ENCODE measurements around the gene NSG1.

The NSG1 gene

DNA sequence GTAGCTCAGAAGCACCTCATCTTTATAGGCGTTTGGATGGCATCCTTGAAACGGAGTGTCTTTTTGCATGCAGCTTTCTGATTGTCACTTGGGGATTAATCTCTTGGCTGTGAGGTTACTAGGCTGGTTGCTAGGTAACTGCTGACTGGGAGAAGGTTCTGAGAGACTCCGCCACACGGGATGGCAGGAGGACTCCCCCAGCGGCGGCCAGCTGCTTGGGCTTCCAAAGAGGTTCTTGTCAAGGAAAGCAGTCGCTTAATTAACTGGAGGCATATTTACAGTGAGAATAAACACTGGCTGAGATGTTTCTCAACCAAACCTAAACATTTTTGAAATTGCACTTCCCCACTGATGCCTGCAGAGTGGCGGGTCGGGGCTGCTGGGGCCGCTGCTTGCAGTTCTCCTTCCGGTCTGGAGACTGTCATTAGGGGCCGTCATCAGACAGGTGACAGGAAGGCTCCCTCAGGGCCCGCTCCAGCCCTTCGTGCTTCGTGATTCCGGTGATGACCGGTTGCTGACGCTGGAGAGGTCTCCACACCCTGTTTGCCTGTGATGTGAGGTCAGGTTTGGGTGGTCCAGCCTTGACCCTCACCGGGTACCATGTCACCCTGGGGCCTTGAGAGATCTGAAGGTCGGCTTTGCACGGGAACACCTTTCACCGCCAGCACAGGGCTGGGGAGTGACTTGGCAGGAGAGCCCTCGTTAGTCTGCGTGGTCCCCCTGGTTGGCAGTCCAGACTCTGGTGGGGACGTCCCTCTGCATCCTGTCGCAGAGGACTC, 9.1 kb downstream of the NSG1 start:
- DNase-seq (ENCODE audit: low read depth, low spot score) = no peak

GRCh38 chr4:4396628-4397440, 9.9 kb downstream of the NSG1 start:
- DNase-seq (ENCODE audit: low read depth, low spot score) = no peak

- no peak for DNase-seq (ENCODE audit: low read depth, low spot score)
Measured at GRCh38 chr4:4397441-4397819, 10.5 kb downstream of the NSG1 start.

GRCh38 chr4:4398430-4398829, 11.5 kb downstream of the NSG1 start:
- no peak for DNase-seq (ENCODE audit: low read depth, low spot score)

GRCh38 chr4:4401036-4401435, 14.1 kb downstream of the NSG1 start:
- no peak for DNase-seq (ENCODE audit: low read depth, low spot score)

DNA sequence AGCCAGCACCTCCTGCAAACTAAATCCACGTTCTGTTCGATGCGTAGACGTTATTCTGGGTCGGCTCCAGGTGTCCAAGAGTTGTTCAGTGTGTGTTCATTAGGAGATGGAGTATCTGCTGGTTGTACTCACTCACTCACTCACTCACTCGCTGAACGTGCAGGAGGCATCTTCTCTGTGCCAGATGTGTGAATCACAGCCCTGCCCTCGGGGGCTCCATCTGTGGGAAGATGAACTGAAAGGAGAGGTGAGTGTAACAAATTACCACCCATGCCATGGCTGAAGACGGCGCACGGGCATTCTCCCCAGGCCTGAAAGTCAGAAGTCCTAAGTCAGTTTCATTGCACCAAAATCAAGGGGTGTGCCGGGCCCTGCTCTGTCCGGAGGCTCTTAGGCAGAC, 16.1 kb downstream of the NSG1 start:
- no peak for DNase-seq (ENCODE audit: low read depth, low spot score)

DNA sequence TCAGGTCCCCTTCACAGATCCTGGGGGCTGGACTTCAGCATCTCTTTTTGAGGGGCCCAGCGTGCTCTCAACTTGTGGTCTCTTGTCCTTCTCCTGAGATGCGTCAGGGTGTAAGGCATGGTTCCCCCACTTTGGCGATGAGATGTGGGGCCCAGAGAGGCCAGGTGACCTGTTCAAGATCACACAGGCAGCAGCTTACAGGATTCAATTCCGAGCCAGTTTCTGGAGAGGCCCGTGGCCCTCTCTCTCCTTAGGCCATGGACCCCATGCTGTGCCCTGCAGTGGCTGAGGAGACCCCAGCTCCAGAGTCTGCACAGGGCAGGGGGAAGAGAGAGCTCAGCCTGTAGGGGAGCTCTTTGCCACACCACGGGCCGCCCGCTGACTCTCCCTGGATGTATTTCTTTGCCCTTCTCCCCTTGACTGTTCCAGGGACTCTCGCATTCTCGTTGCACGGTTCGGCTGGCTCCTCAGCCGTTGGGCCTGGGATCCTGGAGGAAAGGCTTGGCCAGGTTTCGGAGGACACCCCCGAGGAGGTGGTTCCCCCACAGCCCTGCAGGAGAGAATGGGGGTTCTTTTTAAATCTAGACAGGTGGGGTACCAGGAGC, 18.6 kb downstream of the NSG1 start:
- no peak for DNase-seq (ENCODE audit: low read depth, low spot score)

- no peak for DNase-seq (ENCODE audit: low read depth, low spot score)
Measured at GRCh38 chr4:4406455-4407298, 19.8 kb downstream of the NSG1 start.

- no peak for DNase-seq (ENCODE audit: low read depth, low spot score)
Measured at GRCh38 chr4:4407299-4408131, 20.6 kb downstream of the NSG1 start.

- no peak for DNase-seq (ENCODE audit: low read depth, low spot score)
Measured at GRCh38 chr4:4408132-4408523, 21.2 kb downstream of the NSG1 start.

DNA sequence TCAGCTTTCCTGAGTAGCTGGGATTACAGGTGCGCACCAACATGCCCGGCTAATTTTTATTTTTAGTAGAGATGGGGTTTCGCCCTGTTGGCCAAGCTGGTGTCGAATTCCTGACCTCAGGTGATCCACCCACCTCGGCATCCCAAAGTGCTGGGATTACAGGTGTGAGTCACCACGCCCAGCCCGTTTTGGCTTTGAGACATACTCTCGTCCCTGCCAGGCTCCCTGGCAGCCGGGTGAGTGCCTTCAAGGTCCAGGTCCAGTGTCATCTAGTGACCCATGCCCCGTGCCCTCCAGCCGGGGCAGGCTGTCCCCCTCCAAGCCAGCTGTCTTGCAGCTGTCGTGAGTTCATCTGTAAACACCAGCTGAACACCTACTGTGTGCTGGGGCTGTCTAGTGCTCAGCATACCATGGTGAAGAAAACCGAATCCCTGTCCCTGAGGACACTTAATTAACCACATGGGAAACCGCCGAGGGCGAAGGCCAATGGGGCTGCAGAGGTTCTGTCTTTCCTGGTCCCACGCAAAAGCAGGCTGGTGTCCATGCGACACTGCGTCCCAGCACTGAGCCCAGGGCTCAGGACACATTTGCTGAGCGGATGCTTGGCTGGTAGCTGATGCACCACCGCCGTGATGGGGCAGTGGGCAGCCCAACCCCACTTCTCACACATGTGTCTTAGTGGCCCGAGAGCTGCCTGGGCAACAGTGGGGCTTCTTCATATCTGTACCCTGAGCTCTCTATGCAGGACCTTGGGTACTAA, 21.9 kb downstream of the NSG1 start:
- DNase-seq (ENCODE audit: low read depth, low spot score) = no peak

DNA sequence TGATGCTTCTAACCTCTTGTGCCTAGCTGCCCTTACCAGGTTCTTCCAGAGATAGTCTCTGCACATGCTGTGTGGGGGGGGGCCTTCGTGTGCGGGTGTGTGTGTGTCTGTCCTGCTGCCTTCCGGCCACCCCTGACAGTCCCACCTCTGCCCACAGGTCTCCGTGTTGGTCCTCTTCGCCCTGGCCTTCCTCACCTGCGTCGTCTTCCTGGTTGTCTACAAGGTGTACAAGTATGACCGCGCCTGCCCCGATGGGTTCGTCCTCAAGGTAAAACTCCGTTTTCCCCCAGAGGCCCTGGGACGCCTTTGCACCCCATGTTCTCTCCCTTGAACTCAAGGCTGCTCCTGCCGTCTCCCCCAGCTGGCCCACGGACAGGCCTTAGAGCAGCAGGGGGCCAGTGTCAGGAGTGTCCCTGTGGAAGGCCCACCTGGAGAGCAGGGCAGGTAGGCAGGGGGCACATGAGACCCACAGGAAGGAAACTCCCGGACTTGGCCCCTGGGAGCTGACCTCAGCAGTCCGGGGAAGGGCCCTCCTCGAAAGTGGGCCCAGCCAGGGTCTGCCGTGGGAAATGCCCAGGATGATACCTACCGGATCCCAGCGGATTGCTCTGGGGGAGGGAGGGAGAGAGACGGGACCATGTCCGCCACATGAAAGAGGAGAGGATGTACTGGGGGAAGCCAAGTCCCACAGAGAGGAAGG, 22.7 kb downstream of the NSG1 start:
- no peak for DNase-seq (ENCODE audit: low read depth, low spot score)

DNA sequence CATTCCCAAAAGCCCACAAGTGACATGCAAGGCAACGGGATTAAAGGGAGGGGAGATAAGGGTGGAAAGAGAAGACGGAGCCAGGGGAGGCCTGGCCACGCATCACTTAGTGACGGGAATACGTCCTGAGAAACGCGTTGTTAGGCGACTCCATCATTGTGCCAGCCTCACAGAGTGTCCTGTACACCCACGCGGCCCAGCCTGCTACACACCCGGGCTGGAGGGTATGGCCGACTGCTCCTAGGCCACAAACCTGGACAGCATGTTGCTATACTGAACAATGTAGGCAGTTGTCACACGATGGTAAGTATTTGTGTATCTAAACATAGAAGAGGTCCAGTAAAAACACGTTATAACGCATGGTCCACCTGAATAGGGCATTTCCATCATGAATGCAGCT, 23.4 kb downstream of the NSG1 start:
- DNase-seq (ENCODE audit: low read depth, low spot score) = no peak

DNA sequence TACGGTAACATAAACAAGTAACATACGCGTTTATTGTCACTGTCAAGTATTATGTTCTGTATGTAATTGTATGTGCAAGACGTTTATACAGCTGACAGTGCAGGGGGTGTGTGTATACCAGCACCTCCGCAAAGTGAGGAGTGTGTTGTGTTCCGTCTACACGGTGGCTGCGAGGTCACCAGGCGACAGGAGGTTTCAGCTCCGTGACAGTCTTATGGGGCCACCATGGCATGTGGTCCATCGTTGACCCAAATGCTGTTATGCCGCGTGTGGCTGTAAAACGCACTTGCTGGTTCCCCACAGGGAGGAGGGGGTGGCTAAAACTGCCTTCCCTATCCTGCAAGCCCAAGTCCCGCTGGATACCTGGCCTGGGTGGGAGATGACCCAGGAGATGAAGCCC, 25.0 kb downstream of the NSG1 start:
- DNase-seq (ENCODE audit: low read depth, low spot score) = no peak

DNA sequence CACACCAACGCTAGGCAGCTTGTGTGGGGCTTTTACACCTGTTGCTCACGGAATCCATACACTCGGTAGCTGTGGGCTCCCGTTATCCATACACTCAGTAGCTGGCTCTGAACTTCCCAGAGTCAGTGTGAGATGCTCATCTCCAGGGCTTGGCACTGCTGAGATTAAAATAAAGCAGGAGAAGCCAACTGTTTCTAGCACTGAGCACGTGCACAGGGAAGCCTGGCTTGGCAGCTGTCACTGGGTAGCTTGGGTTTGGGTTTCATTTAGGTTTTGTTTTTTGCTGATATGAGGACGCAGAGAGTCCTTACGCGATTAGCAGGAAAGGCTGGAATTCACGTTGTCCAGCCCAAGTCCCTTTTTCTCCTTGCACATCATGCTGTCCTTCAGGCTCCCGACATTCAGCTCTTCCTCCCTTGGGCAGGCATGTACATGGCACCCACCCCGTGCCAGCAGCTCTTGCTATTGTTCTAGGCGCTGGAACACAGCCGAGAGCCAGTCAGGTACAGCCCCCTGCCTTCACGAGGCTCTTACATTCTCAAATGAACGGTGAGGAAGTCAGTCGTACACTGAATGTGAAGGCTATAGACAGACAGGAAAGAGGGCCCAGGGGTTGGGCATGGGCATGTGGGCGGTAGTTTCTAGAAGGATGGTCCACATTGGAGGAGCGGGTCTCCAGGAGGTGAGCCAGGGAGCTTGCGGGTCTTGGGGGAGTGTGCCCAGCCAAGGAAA, 25.9 kb downstream of the NSG1 start:
- DNase-seq (ENCODE audit: low read depth, low spot score) = no peak

DNA sequence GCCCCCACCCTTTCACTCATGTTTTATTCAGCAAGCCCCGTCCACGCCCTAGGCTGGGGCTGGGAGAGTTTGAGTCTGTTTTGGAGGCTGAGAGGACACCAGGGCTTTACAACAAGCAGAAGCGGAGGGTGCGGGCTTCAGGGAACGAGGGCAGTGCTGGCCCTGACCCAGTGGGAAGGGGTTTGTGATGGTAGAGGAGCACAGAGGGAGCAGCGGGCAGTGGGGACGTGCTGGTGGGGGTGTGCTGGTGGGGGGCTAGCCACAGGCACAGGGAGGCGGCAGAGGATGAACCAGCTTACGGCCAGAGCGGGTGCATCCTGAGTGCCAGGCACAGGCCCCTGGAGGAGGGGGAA, 26.4 kb downstream of the NSG1 start:
- DNase-seq (ENCODE audit: low read depth, low spot score) = no peak

- DNase-seq (ENCODE audit: low read depth, low spot score) = no peak
Measured at GRCh38 chr4:4413806-4414205, 26.9 kb downstream of the NSG1 start.

DNA sequence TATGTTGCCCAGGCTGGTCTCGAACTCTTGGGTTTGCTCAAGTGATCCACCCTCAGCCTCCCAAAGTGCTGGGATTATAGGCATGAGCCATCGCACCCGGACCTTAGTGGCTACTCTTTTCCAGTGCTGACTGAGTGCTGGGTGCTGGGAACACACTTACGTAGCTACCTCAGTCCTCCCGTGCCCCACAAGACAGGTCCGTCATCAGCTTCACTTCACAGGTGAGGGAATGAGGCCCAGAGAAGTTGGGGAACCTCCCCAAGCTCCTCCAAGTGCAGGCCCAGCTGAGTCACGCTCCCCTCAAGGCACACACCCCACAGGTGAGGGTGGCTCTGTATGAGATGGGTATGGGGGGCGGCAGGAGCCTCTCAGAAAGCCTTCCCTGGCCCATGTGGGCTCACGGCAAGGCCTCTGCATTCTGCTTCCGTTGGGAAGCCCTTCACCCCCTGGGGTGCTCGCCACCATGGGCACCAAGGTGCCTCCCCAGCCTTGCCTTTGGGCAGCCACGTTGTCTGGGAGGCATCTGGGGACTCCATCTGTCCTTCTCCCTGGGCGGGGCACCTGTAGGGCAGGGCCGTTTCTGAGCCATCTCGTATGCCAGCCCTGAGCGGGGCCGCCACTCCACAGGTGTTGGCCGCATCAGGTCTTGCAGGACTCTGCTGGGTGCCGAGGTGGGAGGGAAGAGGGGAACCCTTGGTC, 28.4 kb downstream of the NSG1 start:
- DNase-seq (ENCODE audit: low read depth, low spot score) = no peak

Measured in activated naive CD8-positive, alpha-beta T cell treated with anti-CD3 and anti-CD28 coated beads, Interleukin-2, amount 50 U/mL, for 16 hours (primary cell).